ENCODE data around the gene CTIF. TPM values are rescaled to one million over a fixed set of nuclear protein-coding genes. Genes with fewer than 3 reads are reported as not detected.
A peak's percentile ranks its signal among the peaks of the same experiment; 100 is the strongest.

The CTIF gene
- total and polyA plus RNA-seq, 5 donors from 2014 or later = 0.23 to 1.8 TPM; not detected in 3

DNA sequence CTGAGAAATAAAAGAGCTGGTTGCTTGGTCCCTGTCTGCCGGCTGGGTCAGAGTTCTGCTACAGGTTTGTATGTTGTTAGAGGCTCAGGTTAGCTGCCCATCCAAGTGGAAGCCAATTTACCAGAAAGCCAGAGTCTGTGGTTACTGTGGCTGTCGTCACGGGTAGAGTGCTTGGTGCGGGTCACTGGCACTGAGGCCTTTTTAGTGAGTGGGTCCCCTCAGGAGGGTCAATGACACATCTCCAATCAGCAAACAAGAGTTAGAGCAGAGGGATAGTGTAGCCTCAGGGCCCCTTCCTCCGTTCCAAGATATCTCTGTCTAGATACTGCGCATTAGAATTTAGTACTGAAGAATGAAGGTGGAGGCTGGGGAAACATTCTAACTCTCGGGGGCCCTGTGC lies 41.2 kb downstream of the CTIF start:
- no peak for DNase-seq
- Histone ChIP-seq H3K27me3 (ENCODE audit: control insufficient read depth, insufficient read depth, low read length) (no peaks in the 10 kb centered on the region), H3K36me3 (ENCODE audit: control insufficient read depth, insufficient read depth, low read length) (no peaks in the 10 kb centered on the region), H3K27ac (ENCODE audit: insufficient read depth, low read length, poor library complexity, severe bottlenecking) (no peak overlapping the region), H3K9me3 (ENCODE audit: control insufficient read depth in 2 of 2, low read length in 2 of 2) (no peaks in the 10 kb centered on the region), H3K4me1 (ENCODE audit: control insufficient read depth, insufficient read depth, low read length, poor library complexity, severe bottlenecking) (no peaks in the 10 kb centered on the region), H3K4me3 (ENCODE audit: low read depth, low read length) (no peak overlapping the region)
- Mint-ChIP-seq H3K27ac (no peak overlapping the region), H3K9me3 (peaks cover 0 to 7% (median 1%) of the 10 kb centered on the region in 7 donors), H3K36me3 (no peaks in the 10 kb centered on the region), H3K4me3 (no peak overlapping the region), H3K4me1 (no peaks in the 10 kb centered on the region), H3K27me3 (no peaks in the 10 kb centered on the region)
- ATAC-seq (ENCODE audit: low read depth in 2 of 2) = no peak

DNA sequence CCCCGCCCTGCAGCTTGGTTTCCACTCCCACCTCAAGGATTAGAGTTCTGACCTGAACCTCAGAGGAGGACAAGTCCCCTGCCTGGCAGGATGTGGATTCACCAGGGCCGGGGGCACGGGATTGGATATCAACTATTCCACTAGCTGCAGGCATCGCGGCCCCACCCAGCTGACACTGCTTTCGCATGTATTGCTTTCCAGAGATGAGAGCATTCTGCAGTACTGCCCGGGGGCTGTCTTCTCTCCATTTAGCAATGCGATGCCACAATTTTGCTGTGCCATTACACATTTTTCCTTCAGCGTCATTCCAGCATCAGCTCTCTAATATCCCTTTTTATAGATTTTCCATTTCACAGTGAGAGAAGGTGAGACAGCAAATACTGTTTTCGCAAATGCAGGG lies 42.0 kb downstream of the CTIF start:
- DNase-seq (no peak), ATAC-seq (ENCODE audit: low read depth in 2 of 2) (no peak)
- Mint-ChIP-seq H3K4me1 (no peaks in the 10 kb centered on the region), H3K27me3 (no peaks in the 10 kb centered on the region), H3K36me3 (no peaks in the 10 kb centered on the region), H3K27ac (no peak overlapping the region), H3K9me3 (peaks cover 0 to 7% (median 1%) of the 10 kb centered on the region in 7 donors), H3K4me3 (no peak overlapping the region)
- H3K4me3 ChIP-seq (ENCODE audit: low read depth, low read length) = no peak overlapping the region
- no peaks in the 10 kb centered on the region for H3K36me3 ChIP-seq (ENCODE audit: control insufficient read depth, insufficient read depth, low read length)
- H3K9me3 ChIP-seq (ENCODE audit: control insufficient read depth in 2 of 2, low read length in 2 of 2) = no peaks in the 10 kb centered on the region
- H3K4me1 ChIP-seq (ENCODE audit: control insufficient read depth, insufficient read depth, low read length, poor library complexity, severe bottlenecking) = no peaks in the 10 kb centered on the region
- no peak overlapping the region for H3K27ac ChIP-seq (ENCODE audit: insufficient read depth, low read length, poor library complexity, severe bottlenecking)
- no peaks in the 10 kb centered on the region for H3K27me3 ChIP-seq (ENCODE audit: control insufficient read depth, insufficient read depth, low read length)

DNA sequence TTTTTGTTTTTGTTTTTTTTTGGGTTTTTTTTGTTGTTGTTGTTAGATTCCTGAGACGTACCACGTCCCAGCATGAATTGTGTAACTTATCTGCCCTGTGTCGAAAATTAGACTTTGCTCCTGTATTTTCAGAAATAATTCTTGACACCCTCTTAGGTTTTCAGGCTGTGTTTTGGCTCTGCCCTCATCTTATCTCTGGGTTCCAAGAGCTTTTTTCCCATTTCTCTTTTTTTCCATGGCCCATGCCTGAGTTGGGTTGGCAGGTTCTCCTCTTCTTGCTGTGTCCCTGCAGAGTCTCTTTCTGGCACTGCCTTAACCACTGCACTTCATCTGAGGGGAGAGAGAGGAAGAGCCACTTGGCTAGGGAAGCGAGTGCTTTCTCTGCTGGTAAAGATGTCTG lies 42.4 kb downstream of the CTIF start:
- DNase-seq = no peak
- Mint-ChIP-seq H3K27ac (no peak overlapping the region), H3K4me3 (no peak overlapping the region), H3K27me3 (no peaks in the 10 kb centered on the region), H3K9me3 (peaks cover 0 to 7% (median 1%) of the 10 kb centered on the region in 7 donors), H3K4me1 (no peaks in the 10 kb centered on the region), H3K36me3 (no peaks in the 10 kb centered on the region)
- H3K36me3 ChIP-seq (ENCODE audit: control insufficient read depth, insufficient read depth, low read length) = no peaks in the 10 kb centered on the region
- H3K27me3 ChIP-seq (ENCODE audit: control insufficient read depth, insufficient read depth, low read length) = no peaks in the 10 kb centered on the region
- no peaks in the 10 kb centered on the region for H3K9me3 ChIP-seq (ENCODE audit: control insufficient read depth in 2 of 2, low read length in 2 of 2)
- H3K4me1 ChIP-seq (ENCODE audit: control insufficient read depth, insufficient read depth, low read length, poor library complexity, severe bottlenecking) = no peaks in the 10 kb centered on the region
- no peak overlapping the region for H3K27ac ChIP-seq (ENCODE audit: insufficient read depth, low read length, poor library complexity, severe bottlenecking)
- H3K4me3 ChIP-seq (ENCODE audit: low read depth, low read length) = no peak overlapping the region
- no peak for ATAC-seq (ENCODE audit: low read depth in 2 of 2)

DNA sequence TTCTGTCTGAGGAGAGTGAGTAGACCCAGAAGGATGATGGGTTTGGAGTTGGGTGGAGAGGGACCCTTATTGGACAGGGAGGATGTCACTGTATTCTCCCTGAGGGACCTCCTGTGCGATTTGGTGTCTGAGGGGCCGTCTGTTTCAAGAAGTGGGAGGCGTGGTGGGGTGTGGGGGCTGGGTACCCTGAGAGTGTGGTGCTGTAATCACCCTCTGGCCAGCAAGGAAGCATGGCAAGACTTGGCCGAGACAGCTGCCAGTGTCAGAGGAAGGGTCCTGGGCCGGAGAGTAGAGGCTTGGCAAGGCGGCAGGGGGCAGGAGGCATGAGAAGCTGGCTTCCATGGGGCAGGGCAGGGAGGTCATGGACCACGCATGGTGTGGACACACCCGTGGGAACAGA lies 43.1 kb downstream of the CTIF start:
- no peaks in the 10 kb centered on the region for H3K4me1 ChIP-seq (ENCODE audit: control insufficient read depth, insufficient read depth, low read length, poor library complexity, severe bottlenecking)
- H3K9me3 ChIP-seq (ENCODE audit: control insufficient read depth in 2 of 2, low read length in 2 of 2) = no peaks in the 10 kb centered on the region
- H3K27me3 Mint-ChIP-seq = no peaks in the 10 kb centered on the region
- H3K4me3 Mint-ChIP-seq = no peak overlapping the region
- no peak overlapping the region for H3K4me3 ChIP-seq (ENCODE audit: low read depth, low read length)
- no peaks in the 10 kb centered on the region for H3K36me3 ChIP-seq (ENCODE audit: control insufficient read depth, insufficient read depth, low read length)
- H3K27ac Mint-ChIP-seq = no peak overlapping the region
- no peaks in the 10 kb centered on the region for H3K4me1 Mint-ChIP-seq
- no peak for DNase-seq
- ATAC-seq (ENCODE audit: low read depth in 2 of 2) = no peak
- H3K27ac ChIP-seq (ENCODE audit: insufficient read depth, low read length, poor library complexity, severe bottlenecking) = no peak overlapping the region
- no peaks in the 10 kb centered on the region for H3K36me3 Mint-ChIP-seq
- no peaks in the 10 kb centered on the region for H3K27me3 ChIP-seq (ENCODE audit: control insufficient read depth, insufficient read depth, low read length)
- H3K9me3 Mint-ChIP-seq = peaks cover 0 to 7% (median 1%) of the 10 kb centered on the region in 7 donors

DNA sequence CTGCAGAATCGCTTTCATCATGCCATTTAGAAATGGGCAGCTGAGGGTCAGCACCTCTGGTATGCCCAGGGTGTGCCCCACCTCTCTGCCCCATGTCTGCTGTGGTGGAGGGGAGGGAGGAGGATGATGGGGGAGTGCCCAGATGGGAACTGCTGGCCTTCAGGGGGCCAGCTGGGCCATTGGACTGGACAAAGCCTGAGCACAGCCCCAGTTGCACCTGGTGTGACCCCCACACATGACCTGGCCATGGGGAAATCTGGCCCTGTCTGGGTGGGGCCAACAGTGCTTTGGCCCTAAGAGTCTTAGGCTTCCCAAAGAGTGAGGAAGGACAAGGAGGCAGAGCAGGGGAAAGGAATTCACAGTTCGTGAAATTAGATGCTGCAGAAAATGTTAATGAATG lies 44.1 kb downstream of the CTIF start:
- no peaks in the 10 kb centered on the region for H3K4me1 ChIP-seq (ENCODE audit: control insufficient read depth, insufficient read depth, low read length, poor library complexity, severe bottlenecking)
- no peak overlapping the region for H3K27ac ChIP-seq (ENCODE audit: insufficient read depth, low read length, poor library complexity, severe bottlenecking)
- Mint-ChIP-seq H3K27me3 (no peaks in the 10 kb centered on the region), H3K36me3 (no peaks in the 10 kb centered on the region), H3K9me3 (peaks cover 0 to 2% (median 1%) of the 10 kb centered on the region in 7 donors), H3K4me3 (no peak overlapping the region), H3K27ac (no peak overlapping the region), H3K4me1 (no peaks in the 10 kb centered on the region)
- ATAC-seq (ENCODE audit: low read depth in 2 of 2) (no peak), DNase-seq (no peak)
- H3K36me3 ChIP-seq (ENCODE audit: control insufficient read depth, insufficient read depth, low read length) = no peaks in the 10 kb centered on the region
- no peak overlapping the region for H3K4me3 ChIP-seq (ENCODE audit: low read depth, low read length)
- H3K9me3 ChIP-seq (ENCODE audit: control insufficient read depth in 2 of 2, low read length in 2 of 2) = no peaks in the 10 kb centered on the region
- H3K27me3 ChIP-seq (ENCODE audit: control insufficient read depth, insufficient read depth, low read length) = no peaks in the 10 kb centered on the region

DNA sequence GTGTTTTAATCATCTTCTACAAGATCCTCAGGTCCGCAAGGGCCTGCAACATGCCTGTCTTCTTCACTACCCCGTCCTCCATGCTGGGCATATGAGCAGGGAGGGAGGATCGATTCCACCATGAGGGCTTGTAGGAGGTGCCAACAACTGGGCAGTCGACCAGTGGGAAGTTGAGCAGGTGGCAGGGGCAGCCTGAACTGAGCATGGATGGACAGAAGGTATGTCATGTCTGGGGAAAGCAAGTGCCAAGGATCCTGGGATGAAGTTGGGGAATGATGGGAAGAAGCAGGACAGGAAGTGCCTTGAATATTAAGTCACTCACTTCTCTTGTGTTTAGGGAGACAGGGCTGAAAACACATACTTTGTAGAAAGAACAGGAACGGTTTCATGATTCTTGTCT lies 44.7 kb downstream of the CTIF start:
- no peaks in the 10 kb centered on the region for H3K36me3 Mint-ChIP-seq
- H3K9me3 Mint-ChIP-seq = peaks cover 0 to 1% (median 0%) of the 10 kb centered on the region in 7 donors
- no peak overlapping the region for H3K27ac ChIP-seq (ENCODE audit: insufficient read depth, low read length, poor library complexity, severe bottlenecking)
- no peaks in the 10 kb centered on the region for H3K27me3 ChIP-seq (ENCODE audit: control insufficient read depth, insufficient read depth, low read length)
- no peak for ATAC-seq (ENCODE audit: low read depth in 2 of 2)
- H3K4me3 ChIP-seq (ENCODE audit: low read depth, low read length) = no peak overlapping the region
- peaks cover 1% of the 10 kb centered on the region for H3K27me3 Mint-ChIP-seq
- no peak overlapping the region for H3K27ac Mint-ChIP-seq
- no peaks in the 10 kb centered on the region for H3K4me1 Mint-ChIP-seq
- no peaks in the 10 kb centered on the region for H3K36me3 ChIP-seq (ENCODE audit: control insufficient read depth, insufficient read depth, low read length)
- DNase-seq = no peak
- H3K4me1 ChIP-seq (ENCODE audit: control insufficient read depth, insufficient read depth, low read length, poor library complexity, severe bottlenecking) = no peaks in the 10 kb centered on the region
- no peak overlapping the region for H3K4me3 Mint-ChIP-seq
- H3K9me3 ChIP-seq (ENCODE audit: control insufficient read depth in 2 of 2, low read length in 2 of 2) = no peaks in the 10 kb centered on the region

DNA sequence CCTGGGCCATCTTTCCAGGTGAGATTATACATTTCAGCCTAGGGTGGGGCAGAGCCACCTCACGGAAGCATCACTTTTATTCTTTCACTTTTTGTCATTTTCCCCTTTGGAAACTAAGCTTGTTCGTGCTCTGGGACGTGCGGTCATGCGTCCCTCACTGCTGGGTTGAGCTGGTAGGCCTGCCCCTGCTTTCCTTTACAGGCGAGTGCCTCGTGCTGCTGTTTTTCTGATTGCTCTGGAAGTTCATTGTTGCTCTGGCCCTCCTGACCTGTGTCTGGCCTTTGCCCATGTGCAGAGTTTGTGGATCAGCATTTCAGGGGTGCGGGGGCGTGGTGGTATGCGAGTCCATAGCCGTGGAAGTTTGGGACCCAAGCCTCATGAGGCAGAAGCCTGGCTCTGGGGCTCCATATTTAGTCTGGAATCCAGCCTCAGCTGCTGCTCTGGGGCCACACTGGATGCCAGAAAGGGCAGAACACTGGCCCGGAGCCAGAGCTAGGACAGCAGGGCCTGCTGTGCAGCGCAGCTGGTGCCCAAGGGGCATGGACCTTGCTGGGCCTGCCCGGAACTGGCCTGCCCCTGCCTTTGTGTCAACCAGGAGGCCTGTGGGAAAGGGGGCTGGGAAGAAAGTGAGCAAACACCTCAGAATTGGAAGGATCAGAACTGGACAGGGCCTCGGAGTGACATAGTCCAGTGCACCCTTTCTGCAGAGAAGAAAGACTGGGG lies 51.1 kb downstream of the CTIF start:
- no peaks in the 10 kb centered on the region for H3K36me3 Mint-ChIP-seq
- no peak overlapping the region for H3K27ac Mint-ChIP-seq
- Histone ChIP-seq H3K9me3 (ENCODE audit: control insufficient read depth in 2 of 2, low read length in 2 of 2) (no peaks in the 10 kb centered on the region), H3K27me3 (ENCODE audit: control insufficient read depth, insufficient read depth, low read length) (no peaks in the 10 kb centered on the region), H3K36me3 (ENCODE audit: control insufficient read depth, insufficient read depth, low read length) (no peaks in the 10 kb centered on the region), H3K27ac (ENCODE audit: insufficient read depth, low read length, poor library complexity, severe bottlenecking) (no peak overlapping the region), H3K4me3 (ENCODE audit: low read depth, low read length) (no peak overlapping the region), H3K4me1 (ENCODE audit: control insufficient read depth, insufficient read depth, low read length, poor library complexity, severe bottlenecking) (no peaks in the 10 kb centered on the region)
- no peaks in the 10 kb centered on the region for H3K9me3 Mint-ChIP-seq
- H3K27me3 Mint-ChIP-seq = peaks cover 4% of the 10 kb centered on the region
- H3K4me3 Mint-ChIP-seq = peak overlapping the region in 1 of 4 donors; percentile 27
- no peaks in the 10 kb centered on the region for H3K4me1 Mint-ChIP-seq
- DNase-seq = no peak
- ATAC-seq (ENCODE audit: low read depth in 2 of 2) = no peak

DNA sequence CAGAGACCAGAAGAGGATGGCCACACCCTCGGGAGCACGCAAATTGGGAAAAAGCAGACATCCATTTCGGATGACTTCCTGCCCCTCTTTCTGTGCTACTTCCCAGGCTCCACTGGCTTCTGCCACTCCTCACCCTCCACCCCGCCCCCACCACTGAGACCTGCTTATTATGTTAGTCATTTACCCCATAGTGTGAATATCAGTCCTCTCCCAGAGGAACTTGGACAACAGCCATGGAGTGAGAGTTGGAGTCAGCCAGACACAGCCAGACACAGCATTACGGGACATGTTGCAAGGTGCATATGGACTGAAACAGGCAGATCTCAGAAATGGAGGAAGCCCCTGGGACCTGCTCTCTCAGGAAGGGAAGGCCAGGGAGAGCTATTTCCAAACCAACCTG lies 51.8 kb downstream of the CTIF start:
- H3K9me3 Mint-ChIP-seq = no peaks in the 10 kb centered on the region
- H3K9me3 ChIP-seq (ENCODE audit: control insufficient read depth in 2 of 2, low read length in 2 of 2) = no peaks in the 10 kb centered on the region
- ATAC-seq (ENCODE audit: low read depth in 2 of 2) = no peak

More for the DNA sequence above, 51.8 kb downstream of the CTIF start:
- Histone ChIP-seq H3K27ac (ENCODE audit: insufficient read depth, low read length, poor library complexity, severe bottlenecking) (no peak overlapping the region), H3K36me3 (ENCODE audit: control insufficient read depth, insufficient read depth, low read length) (no peaks in the 10 kb centered on the region), H3K4me1 (ENCODE audit: control insufficient read depth, insufficient read depth, low read length, poor library complexity, severe bottlenecking) (no peaks in the 10 kb centered on the region), H3K4me3 (ENCODE audit: low read depth, low read length) (no peak overlapping the region), H3K27me3 (ENCODE audit: control insufficient read depth, insufficient read depth, low read length) (no peaks in the 10 kb centered on the region)
- Mint-ChIP-seq H3K27me3 (peaks cover 4% of the 10 kb centered on the region), H3K27ac (no peak overlapping the region), H3K4me3 (no peak overlapping the region), H3K4me1 (no peaks in the 10 kb centered on the region), H3K36me3 (no peaks in the 10 kb centered on the region)
- DNase-seq = no peak
